ENCODE data around the gene MBD3L2.
A peak's percentile ranks its signal among the peaks of the same experiment; 100 is the strongest.
"Not testable (repeated sequence)": the region's sequence is repeated elsewhere in the genome, so short reads cannot be mapped to it uniquely, and the experiment has no call there.

MBD3L2 gene

GRCh38 chr19:7058576-7058975, 9.5 kb downstream of the MBD3L2 start, which contains the start of gene MBD3L3:
Gene MBD3L3, minus strand, starts transcription at chr19:7058676. Its CDS starts 71 bp downstream, at chr19:7058605.
- not testable (repeated sequence) for DNase-seq (ENCODE audit: insufficient read length, low spot score); FAIRE-seq

- DNase-seq (ENCODE audit: insufficient read length, low spot score); FAIRE-seq: not testable (repeated sequence)
Observed at GRCh38 chr19:7059977-7060376, 10.9 kb downstream of the MBD3L2 start.

GRCh38 chr19:7063339-7063738, 14.2 kb downstream of the MBD3L2 start:
- DNase-seq (ENCODE audit: insufficient read length, low spot score) (no peak), FAIRE-seq (no peak)

- no peak for FAIRE-seq
- DNase-seq (ENCODE audit: insufficient read length, low spot score) = no peak
Observed at GRCh38 chr19:7063764-7064418, 14.8 kb downstream of the MBD3L2 start.

DNA sequence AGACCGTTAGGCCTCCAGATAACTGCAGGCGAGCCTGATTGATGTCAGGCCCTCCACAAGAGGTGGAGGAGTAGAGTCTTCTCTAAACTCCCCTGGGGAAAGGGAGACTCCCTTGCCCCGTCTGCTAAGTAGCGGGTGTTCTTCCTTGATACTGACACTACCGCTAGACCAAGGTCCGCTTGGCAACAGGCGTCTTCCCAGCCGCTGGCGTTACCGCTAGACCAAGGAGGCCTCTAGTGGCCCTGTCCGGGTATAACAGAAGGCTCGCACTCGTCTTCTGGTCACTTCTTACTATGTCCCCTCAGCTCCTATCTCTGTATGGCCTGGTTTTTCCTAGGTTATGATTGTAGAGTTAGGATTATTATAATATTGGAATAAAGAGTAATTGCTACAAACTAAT, 18.0 kb downstream of the MBD3L2 start:
- DNase-seq (ENCODE audit: insufficient read length, low spot score); FAIRE-seq: not testable (repeated sequence)

- DNase-seq (ENCODE audit: insufficient read length, low spot score) (no peak), FAIRE-seq (no peak)
Observed at GRCh38 chr19:7067716-7068115, 18.6 kb downstream of the MBD3L2 start.

- no peak for DNase-seq (ENCODE audit: insufficient read length, low spot score)
- no peak for FAIRE-seq
Observed at GRCh38 chr19:7068599-7068998, 19.5 kb downstream of the MBD3L2 start.

GRCh38 chr19:7069042-7069903, 20.2 kb downstream of the MBD3L2 start, which contains the start of gene ZNF557:
Gene ZNF557, plus strand, starts transcription at chr19:7069703. Its CDS starts 5,372 bp downstream, at chr19:7075075.
- DNase-seq (ENCODE audit: insufficient read length, low spot score) (peak; percentile 88), FAIRE-seq (peak; percentile 99)

DNA sequence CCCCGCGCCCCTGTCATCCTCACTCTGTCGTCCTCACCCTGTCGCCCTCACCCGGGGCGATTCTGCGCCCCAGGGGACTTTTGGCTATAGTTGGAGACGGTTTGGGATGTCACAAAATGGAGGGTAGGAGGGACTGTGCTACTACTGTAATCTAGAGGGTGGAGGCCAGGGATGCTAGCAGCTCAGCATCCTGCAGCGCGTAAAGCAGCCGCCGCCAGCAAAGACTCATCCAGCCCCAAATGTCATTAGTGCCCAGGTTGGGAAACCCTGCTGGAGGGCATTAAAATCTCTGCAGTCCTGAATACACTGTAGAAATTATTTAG, 20.7 kb downstream of the MBD3L2 start:
- FAIRE-seq (no peak), DNase-seq (ENCODE audit: insufficient read length, low spot score) (no peak)

DNA sequence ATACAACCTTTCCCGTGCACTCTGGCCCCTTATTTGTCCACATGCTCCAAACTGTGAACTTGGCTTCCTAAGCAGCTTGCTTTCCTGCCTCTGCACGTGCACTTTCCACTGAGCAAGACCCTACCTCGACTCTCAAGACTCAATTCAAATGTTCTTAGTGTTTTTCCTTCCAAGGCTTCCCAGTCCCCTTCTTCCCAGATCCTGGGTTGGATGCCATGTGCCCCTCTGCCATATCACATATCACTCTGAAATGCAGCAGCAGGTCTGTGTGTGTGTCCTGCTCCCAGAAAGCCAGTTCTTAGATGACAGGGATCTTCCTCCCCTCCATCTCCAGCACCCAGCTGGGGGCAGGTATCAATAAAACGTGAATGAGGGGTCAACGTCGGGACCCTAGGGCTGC, 23.4 kb downstream of the MBD3L2 start:
- DNase-seq (ENCODE audit: insufficient read length, low spot score) = no peak
- FAIRE-seq = no peak

DNA sequence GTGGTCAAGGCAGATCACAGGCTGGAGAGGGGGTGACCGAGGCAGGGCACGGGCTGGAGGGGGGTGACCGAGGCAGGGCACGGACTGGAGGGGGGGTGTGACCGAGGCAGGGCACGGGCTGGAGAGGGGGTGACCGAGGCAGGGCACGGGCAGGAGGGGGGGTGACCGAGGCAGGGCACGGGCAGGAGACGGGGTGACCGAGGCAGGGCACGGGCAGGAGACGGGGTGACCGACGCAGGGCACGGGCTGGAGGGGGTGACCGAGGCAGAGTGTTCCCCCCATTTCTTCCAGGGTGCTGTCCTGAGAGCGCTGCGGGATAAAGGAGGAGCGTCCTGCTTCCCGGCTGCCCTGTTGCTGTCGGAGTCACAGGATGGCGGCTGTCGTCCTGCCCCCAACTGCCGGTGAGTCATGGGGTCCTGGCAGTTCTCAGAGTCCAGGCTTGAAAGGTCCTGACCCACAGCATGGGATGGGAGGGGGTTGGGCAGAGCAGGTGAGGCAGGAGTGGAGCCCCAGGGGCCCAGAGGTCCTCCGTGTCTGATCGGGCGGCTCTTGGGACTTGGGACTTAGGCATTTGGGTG, 25.7 kb downstream of the MBD3L2 start:
- FAIRE-seq = no peak
- no peak for DNase-seq (ENCODE audit: insufficient read length, low spot score)

DNA sequence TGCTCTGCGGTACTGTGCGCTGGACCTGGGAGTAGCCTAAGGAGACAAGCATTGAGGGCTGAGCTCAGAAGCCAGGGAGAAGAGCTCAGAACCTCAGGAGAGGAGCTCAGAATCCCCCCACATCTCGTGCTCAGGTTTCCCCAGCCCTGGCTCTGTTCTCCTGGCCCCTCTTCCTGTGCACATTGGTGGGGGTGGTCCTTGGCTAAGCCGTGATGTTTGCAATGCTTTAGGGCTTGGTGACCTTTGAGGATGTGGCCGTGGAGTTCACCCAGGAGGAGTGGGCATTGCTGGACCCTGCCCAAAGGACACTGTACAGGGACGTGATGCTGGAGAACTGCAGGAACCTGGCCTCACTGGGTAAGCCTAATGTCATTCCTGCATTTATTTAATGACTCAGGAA, 27.0 kb downstream of the MBD3L2 start:
- DNase-seq (ENCODE audit: insufficient read length, low spot score) (no peak), FAIRE-seq (no peak)

DNA sequence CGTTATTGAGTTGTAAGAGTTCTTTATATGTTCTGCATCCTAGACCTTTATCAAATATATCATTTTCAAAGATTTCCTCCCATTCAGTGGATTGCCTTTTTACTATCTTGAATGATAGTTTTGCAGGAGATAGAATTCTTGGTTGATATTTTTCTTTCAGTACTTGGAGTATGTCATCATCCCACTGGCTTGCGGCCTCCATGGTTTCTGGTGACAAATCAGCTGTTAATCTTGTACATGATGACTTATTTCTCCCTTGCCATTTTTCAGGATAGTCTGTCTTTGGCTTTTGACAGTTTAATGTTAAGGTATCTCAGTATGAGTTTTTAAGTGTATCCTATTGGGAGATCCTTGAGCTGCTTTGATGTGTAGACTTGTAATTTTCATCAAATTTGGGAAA, 28.9 kb downstream of the MBD3L2 start:
- DNase-seq (ENCODE audit: insufficient read length, low spot score) (no peak), FAIRE-seq (no peak)

DNA sequence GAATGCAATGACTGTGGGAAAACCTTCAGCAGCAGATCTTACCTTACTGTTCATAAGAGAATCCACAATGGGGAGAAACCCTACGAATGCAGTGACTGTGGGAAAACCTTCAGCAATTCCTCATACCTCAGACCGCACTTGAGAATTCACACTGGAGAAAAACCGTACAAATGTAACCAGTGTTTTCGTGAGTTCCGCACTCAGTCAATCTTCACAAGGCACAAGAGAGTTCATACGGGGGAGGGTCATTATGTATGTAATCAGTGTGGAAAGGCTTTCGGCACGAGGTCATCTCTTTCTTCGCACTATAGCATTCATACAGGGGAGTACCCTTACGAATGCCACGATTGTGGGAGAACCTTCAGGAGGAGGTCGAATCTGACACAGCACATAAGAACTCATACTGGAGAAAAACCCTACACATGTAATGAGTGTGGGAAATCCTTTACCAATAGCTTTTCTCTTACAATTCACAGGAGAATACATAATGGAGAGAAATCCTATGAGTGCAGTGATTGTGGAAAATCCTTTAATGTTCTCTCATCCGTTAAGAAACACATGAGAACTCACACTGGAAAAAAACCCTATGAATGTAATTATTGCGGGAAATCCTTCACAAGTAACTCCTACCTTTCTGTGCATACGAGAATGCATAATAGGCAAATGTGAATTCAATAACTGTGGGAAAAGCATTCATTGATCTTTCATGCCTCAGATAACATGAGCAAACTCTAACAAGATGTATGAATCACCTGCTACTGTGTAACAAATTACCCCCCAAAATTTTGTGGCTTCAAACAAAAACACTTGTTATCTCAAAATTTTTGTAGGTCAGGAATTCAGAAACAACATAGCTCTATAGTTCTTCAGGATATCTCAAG, 34.2 kb downstream of the MBD3L2 start:
- FAIRE-seq (no peak), DNase-seq (ENCODE audit: insufficient read length, low spot score) (no peak)

DNA sequence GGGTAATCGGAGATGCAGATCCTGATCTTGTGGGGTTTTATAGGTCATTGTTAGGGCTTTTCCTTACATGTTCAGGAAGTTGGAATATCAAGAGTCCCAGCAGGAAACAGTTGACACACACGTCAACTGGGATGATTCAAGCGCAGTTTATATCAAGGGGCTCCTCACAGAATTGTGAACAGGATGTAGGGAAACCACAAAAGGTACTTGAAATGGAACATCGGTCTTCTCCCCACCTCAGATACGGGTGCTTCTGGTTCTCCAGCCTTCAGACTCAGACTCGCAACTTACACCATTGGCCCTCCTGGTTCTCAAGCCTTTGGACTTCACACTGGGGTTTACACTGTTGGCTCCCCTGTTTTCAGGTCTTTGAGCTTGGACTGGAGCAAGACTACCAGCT, 39.9 kb downstream of the MBD3L2 start:
- FAIRE-seq (no peak), DNase-seq (ENCODE audit: insufficient read length, low spot score) (no peak)

- no peak for FAIRE-seq
- DNase-seq (ENCODE audit: insufficient read length, low spot score) = no peak
Observed at GRCh38 chr19:7098096-7098495, 49.0 kb downstream of the MBD3L2 start.

DNA sequence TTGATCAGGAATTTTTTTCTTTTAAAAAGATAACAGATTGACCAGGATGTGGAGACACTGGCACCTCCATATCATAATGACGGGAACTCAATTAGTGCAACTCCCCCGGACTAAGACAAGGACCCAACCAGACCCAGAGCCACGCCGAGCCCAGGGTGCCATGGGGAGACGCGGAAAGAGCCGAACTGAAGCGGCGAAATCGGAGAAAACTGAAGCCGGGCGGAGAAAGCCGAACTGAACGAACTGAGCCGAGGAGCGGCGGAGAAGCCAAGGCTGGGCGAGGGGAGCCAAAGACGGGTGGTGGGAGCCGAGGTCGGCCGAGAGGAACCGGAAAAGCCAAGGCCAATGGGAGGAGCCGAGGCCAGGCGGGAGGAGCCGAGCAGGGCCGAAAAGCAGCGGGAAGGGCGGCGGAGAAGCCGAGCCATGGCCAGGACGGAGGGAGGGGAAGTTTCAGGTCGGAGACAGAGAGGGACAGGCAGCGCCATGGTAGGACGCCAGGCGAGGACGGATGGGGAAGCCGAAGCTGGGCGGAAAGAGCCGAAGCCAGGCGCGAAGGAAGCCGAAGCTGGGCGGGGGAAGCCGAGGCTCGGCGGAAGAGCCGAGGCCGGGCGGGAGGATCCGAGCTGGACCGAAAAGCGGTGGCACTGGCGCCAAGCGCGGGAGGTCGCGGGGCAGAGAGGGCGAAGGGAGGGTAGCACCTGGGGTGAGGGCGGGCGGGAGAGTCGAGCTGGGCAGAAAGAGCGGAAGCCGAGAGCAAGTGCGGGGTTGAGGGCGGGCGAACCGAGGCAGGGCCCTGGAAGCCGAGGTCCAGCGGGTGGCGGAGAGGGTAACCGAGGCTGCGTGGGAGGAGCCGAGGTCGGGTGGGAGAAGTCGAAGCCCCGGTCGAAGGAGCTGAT, 49.8 kb downstream of the MBD3L2 start:
- peak; percentile 94 for DNase-seq (ENCODE audit: insufficient read length, low spot score)
- FAIRE-seq = peak; percentile 93

GRCh38 chr19:7099597-7099921, 50.4 kb downstream of the MBD3L2 start:
- DNase-seq (ENCODE audit: insufficient read length, low spot score) (no peak), FAIRE-seq (no peak)
